ENCODE data around the gene IRAK2. TPM values are rescaled to one million over a fixed set of nuclear protein-coding genes. Genes with fewer than 3 reads are reported as not detected.
A peak's percentile ranks its signal among the peaks of the same experiment; 100 is the strongest.

IRAK2 gene
- total RNA-seq, 4 donors from 2014 or later, result 4.4 to 23.3 (median 9.6) TPM

DNA sequence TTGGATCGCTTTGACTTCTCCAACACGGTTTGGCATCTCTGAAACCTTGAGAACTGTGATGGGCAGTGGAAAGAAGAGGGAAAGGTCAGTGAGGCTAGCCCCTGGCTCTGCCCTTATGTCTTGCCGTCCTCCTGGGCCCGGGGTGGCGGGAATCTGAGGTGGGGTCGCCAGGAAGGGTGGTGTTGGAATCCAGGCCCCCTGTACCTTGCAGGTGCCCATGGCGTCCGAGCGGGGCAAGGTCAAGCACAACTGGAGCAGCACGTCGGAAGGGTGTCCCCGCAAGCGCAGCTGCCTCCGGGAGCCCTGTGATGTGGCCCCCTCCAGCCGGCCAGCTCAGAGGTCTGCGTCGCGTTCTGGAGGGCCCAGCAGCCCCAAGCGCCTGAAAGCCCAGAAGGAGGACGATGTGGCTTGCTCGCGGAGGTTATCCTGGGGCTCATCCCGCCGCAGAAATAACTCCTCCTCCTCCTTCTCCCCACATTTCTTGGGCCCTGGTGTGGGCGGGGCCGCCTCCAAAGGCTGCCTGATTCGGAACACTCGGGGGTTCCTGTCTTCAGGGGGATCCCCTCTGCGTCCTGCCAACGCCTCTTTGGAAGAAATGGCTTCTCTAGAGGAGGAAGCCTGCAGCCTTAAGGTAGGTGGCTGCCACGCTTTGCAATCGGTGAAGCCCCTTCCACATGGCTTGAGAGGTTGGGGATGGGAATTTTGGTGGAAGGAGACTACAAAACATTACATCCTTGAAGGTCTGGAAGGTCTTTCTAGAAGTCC lies 84.4 kb downstream of the IRAK2 start:
- TF ChIP-seq POLR2A (IDR thresholded peaks at IDR 0.05), result no peak
- TF ChIP-seq, protein P1, sequence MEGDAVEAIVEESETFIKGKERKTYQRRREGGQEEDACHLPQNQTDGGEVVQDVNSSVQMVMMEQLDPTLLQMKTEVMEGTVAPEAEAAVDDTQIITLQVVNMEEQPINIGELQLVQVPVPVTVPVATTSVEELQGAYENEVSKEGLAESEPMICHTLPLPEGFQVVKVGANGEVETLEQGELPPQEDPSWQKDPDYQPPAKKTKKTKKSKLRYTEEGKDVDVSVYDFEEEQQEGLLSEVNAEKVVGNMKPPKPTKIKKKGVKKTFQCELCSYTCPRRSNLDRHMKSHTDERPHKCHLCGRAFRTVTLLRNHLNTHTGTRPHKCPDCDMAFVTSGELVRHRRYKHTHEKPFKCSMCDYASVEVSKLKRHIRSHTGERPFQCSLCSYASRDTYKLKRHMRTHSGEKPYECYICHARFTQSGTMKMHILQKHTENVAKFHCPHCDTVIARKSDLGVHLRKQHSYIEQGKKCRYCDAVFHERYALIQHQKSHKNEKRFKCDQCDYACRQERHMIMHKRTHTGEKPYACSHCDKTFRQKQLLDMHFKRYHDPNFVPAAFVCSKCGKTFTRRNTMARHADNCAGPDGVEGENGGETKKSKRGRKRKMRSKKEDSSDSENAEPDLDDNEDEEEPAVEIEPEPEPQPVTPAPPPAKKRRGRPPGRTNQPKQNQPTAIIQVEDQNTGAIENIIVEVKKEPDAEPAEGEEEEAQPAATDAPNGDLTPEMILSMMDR (IDR thresholded peaks at IDR 0.05), result no peak
- DNase-seq, result no peak
- H3K36me3 ChIP-seq, result peaks cover 0 to 40% (median 7%) of the 10 kb centered on the region in 3 donors
- peak overlapping the region; percentile 84 to 94 (median 92) for H3K27ac ChIP-seq
- peaks cover 0 to 17% (median 14%) of the 10 kb centered on the region in 3 donors for H3K9me3 ChIP-seq
- no peaks in the 10 kb centered on the region for H3K27me3 ChIP-seq
- H3K4me1 ChIP-seq, result peaks cover 11 to 59% (median 20%) of the 10 kb centered on the region in 3 donors
- intact Hi-C loops (cut with DNase I), result no loop called here
- WGBS, 2 donors, result 0 to 4% methylated on average over 5 to 29 of the region's 32 CpGs
- H3K4me3 ChIP-seq, result peak overlapping the region; percentile 79 to 94 (median 89)

DNA sequence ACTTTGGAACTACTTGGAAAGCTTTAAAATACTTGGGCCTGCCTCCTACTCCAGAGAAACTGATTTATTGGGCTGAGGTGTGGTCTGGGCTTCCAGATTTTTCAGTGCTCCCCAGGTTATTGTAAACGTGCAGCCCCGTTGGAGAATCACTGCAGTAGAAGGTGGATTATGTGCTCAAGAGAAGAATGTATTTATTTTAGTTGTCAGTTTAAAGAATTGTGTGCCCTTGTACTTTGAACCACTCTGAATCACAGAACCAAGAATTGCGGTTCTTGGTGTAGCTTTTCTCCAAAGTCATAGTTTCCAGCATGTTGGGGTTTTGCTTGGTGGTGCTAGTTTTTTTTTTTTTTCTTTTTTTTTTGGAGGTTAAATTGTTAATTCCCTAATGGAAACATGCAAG lies 85.1 kb downstream of the IRAK2 start:
- Histone ChIP-seq H3K4me3 (peak overlapping the region; percentile 79 to 94 (median 89)), H3K27me3 (no peaks in the 10 kb centered on the region), H3K4me1 (peaks cover 11 to 66% (median 20%) of the 10 kb centered on the region in 3 donors), H3K27ac (peak overlapping the region; percentile 84 to 94 (median 92)), H3K36me3 (peaks cover 0 to 41% (median 7%) of the 10 kb centered on the region in 3 donors), H3K9me3 (peaks cover 0 to 12% (median 11%) of the 10 kb centered on the region in 3 donors)
- intact Hi-C loops (cut with DNase I), result no loop called here
- 13 to 17% methylated on average over 3 of the region's 3 CpGs for WGBS, 2 donors
- TF ChIP-seq POLR2A (IDR thresholded peaks at IDR 0.05), result no peak
- TF ChIP-seq, protein P1 (IDR thresholded peaks at IDR 0.05), result no peak
- DNase-seq, result no peak

DNA sequence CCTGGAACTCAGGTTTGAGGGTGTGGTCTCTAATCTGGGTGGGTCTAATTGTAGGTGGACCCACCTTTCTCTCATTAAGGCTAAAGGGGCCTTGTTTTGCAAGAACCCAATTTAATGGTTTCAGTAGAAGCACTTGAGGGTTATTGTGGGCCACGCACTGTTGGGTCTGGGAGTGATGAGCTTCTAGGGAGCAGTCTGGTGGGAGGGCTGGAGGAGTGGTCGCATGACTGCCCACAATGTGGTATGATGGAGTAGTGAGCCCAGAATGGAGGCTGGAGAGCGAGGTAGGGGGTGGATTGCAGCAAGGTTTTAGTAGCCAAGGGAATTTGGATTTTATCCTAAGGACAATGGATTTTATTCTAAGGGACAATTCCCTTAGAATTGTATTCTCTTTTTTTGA lies 86.3 kb downstream of the IRAK2 start:
- no peak overlapping the region for H3K4me3 ChIP-seq
- H3K27ac ChIP-seq, result peak overlapping the region in 1 of 4 donors; percentile 54
- H3K36me3 ChIP-seq, result peaks cover 0 to 48% (median 7%) of the 10 kb centered on the region in 3 donors
- no peak for TF ChIP-seq POLR2A (IDR thresholded peaks at IDR 0.05)
- TF ChIP-seq, protein P1 (IDR thresholded peaks at IDR 0.05), result no peak
- H3K27me3 ChIP-seq, result no peaks in the 10 kb centered on the region
- 85 to 95% methylated on average over 3 of the region's 3 CpGs for WGBS, 2 donors
- peaks cover 11 to 72% (median 20%) of the 10 kb centered on the region in 3 donors for H3K4me1 ChIP-seq
- intact Hi-C loops (cut with DNase I), result no loop called here
- DNase-seq, result no peak
- H3K9me3 ChIP-seq, result peaks cover 0 to 4% (median 0%) of the 10 kb centered on the region in 3 donors

DNA sequence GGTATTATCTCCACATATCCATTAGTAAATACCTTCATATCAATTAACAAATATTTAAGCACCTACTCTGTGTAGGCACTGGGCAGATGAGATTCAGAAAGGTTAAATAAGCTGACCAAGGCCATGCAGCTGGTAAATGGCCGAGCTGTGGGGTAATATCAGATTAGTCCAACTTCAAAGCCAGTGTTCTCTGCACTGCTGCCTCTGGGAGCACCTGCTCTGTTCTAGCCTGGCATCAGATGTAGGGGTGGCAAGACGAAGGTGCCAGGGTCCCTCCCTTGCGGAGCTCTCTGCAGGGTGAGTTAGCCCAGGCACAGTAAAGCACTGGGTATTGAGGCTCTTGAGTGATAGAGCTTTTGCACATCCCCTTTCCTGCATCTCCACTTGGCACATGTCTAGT lies 89.0 kb downstream of the IRAK2 start:
- 69 to 96% methylated on average over 2 to 3 of the region's 3 CpGs for WGBS, 2 donors
- no peak for TF ChIP-seq POLR2A (IDR thresholded peaks at IDR 0.05)
- TF ChIP-seq, protein P1 (IDR thresholded peaks at IDR 0.05), result no peak
- Histone ChIP-seq H3K36me3 (peaks cover 0 to 70% (median 7%) of the 10 kb centered on the region in 3 donors), H3K4me1 (peaks cover 11 to 62% (median 17%) of the 10 kb centered on the region in 3 donors), H3K4me3 (no peak overlapping the region), H3K27ac (no peak overlapping the region), H3K9me3 (no peaks in the 10 kb centered on the region), H3K27me3 (no peaks in the 10 kb centered on the region)
- DNase-seq, result no peak
- intact Hi-C loops (cut with DNase I), result no loop called here

DNA sequence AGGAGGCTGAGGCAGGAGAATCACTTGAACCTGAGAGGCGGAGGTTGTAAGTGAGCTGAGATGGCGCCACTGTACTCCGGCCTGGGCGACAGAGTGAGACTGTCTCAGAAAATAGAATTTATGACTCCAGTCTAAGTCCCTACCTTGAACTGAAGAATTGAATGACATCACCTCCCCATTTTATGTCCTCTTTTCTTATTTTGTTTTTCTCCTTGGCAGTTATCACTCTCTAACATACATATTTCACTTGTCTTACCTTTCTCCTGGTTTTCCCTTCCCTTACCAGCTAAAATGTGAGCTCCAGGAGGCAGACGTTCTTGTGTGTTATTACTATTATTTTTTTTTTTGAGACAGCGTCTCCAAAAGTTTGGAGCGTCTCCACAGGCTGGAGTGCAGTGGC lies 91.1 kb downstream of the IRAK2 start:
- H3K36me3 ChIP-seq, result peaks cover 5 to 90% (median 13%) of the 10 kb centered on the region in 3 donors
- peaks cover 0 to 42% (median 3%) of the 10 kb centered on the region in 3 donors for H3K4me1 ChIP-seq

More for the DNA sequence above, 91.1 kb downstream of the IRAK2 start:
- H3K9me3 ChIP-seq, result no peaks in the 10 kb centered on the region
- WGBS, 2 donors, result 85 to 96% methylated on average over 7 of the region's 7 CpGs
- intact Hi-C loops (cut with DNase I), result no loop called here
- H3K27me3 ChIP-seq, result no peaks in the 10 kb centered on the region
- TF ChIP-seq, protein P1 (IDR thresholded peaks at IDR 0.05), result no peak
- no peak for TF ChIP-seq POLR2A (IDR thresholded peaks at IDR 0.05)
- DNase-seq, result no peak
- no peak overlapping the region for H3K4me3 ChIP-seq
- no peak overlapping the region for H3K27ac ChIP-seq
